ENCODE data around the gene IFNGR1.

DNA sequence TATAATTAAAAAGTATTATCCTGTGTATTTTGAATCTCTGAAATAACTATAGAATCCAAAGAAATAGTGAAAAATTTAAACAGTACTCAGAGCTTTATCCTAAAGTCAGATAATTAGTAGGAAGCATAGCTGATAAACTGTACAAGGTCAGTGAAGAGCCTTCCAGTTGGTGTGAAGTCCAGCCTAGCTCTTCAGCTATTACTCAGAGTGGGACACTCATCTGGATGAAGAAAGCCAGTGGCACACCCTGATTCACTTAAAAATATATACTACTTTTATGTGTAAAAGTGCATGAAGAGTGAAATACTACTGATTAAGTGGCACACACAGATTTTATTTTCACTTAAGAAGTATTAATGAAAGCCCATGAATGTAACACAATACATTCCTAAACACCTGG lies 3.1 kb downstream of the IFNGR1 start:
- TF ChIP-seq GATA2 (IDR thresholded peaks at IDR 0.05; ENCODE audit: low read depth, low read length), result no peak
- TF ChIP-seq GATA3 (IDR thresholded peaks at IDR 0.05; ENCODE audit: low read depth, low read length), result no peak

All from SH-SY5Y (cell line).